Activated T-helper 9 cell treated with anti-CD3 and anti-CD28 coated beads, Interleukin-2, amount 50 U/mL, for 16 hours (primary cell): ENCODE data around the gene INO80B.
"Not testable (repeated sequence)": the region's sequence is repeated elsewhere in the genome, so short reads cannot be mapped to it uniquely, and the experiment has no call there.

Source experiments
- DNase-seq: peaks from one replicate; pipeline ENCODE4 v3.0.0-alpha.2; 2020; ENCODE audit warnings: low read depth

The INO80B gene

GRCh38 chr2:74448771-74449170 is 6.1 kb upstream of the INO80B start:
- no peak for DNase-seq

GRCh38 chr2:74450570-74451190 is 4.2 kb upstream of the INO80B start:
- DNase-seq: no peak

- DNase-seq: no peak
These were observed 2.3 kb downstream of the INO80B start for GRCh38 chr2:74457129-74457548.

GRCh38 chr2:74457549-74458131 is 2.8 kb downstream of the INO80B start:
- DNase-seq: peak; percentile 76

- peak; percentile 98 for DNase-seq
These were observed 3.4 kb downstream of the INO80B start, which contains the start of gene WBP1 for GRCh38 chr2:74458132-74458937. Gene WBP1, plus strand, starts transcription at chr2:74458438. Its CDS starts 165 bp downstream, at chr2:74458603.

- no peak for DNase-seq
These were observed 4.1 kb downstream of the INO80B start for GRCh38 chr2:74458938-74459363.

GRCh38 chr2:74459503-74460118 is 4.7 kb downstream of the INO80B start:
- not testable (repeated sequence) for DNase-seq

- DNase-seq: not testable (repeated sequence)
These were observed 5.3 kb downstream of the INO80B start for GRCh38 chr2:74460187-74460586.

GRCh38 chr2:74461187-74462053 is 6.5 kb downstream of the INO80B start:
- no peak for DNase-seq

GRCh38 chr2:74462054-74462785 is 7.3 kb downstream of the INO80B start:
- DNase-seq: no peak

- no peak for DNase-seq
These were observed 7.9 kb downstream of the INO80B start for GRCh38 chr2:74462786-74463105.

GRCh38 chr2:74464406-74464805 is 9.5 kb downstream of the INO80B start:
- DNase-seq: no peak

- DNase-seq: not testable (repeated sequence)
These were observed 15.9 kb downstream of the INO80B start for GRCh38 chr2:74470742-74471141.

- DNase-seq: no peak
These were observed 16.6 kb downstream of the INO80B start for GRCh38 chr2:74471332-74472065.

GRCh38 chr2:74472086-74472944 is 17.4 kb downstream of the INO80B start, which contains the start of gene MRPL53:
Gene MRPL53, minus strand, starts transcription at chr2:74472680. Its CDS starts 20 bp downstream, at chr2:74472660.
- peak; percentile 94 for DNase-seq

GRCh38 chr2:74472945-74473258 is 18.0 kb downstream of the INO80B start:
- no peak for DNase-seq

GRCh38 chr2:74474481-74474880 is 19.6 kb downstream of the INO80B start:
- no peak for DNase-seq

GRCh38 chr2:74474899-74475298 is 20.0 kb downstream of the INO80B start:
- DNase-seq: no peak

- DNase-seq: no peak
These were observed 26.5 kb downstream of the INO80B start for GRCh38 chr2:74481431-74481830.
